Type B pancreatic cell (in vitro differentiated cells): ENCODE data around the gene CLDN15. TPM values are rescaled to one million over a fixed set of nuclear protein-coding genes. Genes with fewer than 3 reads are reported as not detected.

Experiments used
- DNase-seq: peaks from one replicate; pipeline ENCODE4 v3.0.0; 2021; ENCODE audit warnings: mixed read lengths; ENCODE audit not compliant: unreplicated experiment; ENCODE audit errors: extremely low spot score
- H3K27ac Mint-ChIP-seq: 2 replicates; pipeline ENCODE4 v1.8.0; 2021; ENCODE audit warnings: mild to moderate bottlenecking, mixed read lengths
- H3K27me3 Mint-ChIP-seq: 2 replicates; pipeline ENCODE4 v1.8.0; 2021; ENCODE audit warnings: mixed read lengths
- H3K36me3 Mint-ChIP-seq: 2 replicates; pipeline ENCODE4 v1.8.0; 2021; ENCODE audit warnings: mixed read lengths
- H3K4me1 Mint-ChIP-seq: one replicate; pipeline ENCODE4 v1.8.0; 2021; ENCODE audit warnings: mixed read lengths; ENCODE audit not compliant: unreplicated experiment
- H3K4me3 Mint-ChIP-seq: 2 replicates; pipeline ENCODE4 v1.8.0; 2021; ENCODE audit warnings: mild to moderate bottlenecking, mixed read lengths
- H3K9me3 Mint-ChIP-seq: 2 replicates; pipeline ENCODE4 v1.8.0; 2021; ENCODE audit warnings: mixed read lengths
- CTCF ChIP-seq: fragments of 200-600 bp; sonication (generic); conservative IDR thresholded peaks from 2 replicates; pipeline ENCODE4 v1.5.0; 2021; ENCODE audit warnings: antibody characterized with exemption, mild to moderate bottlenecking
- total RNA-seq: library from RNA; stranded (reverse); gene quantifications from 2 replicates; pipeline ENCODE4 v1.2.1, GENCODE V29; 2021; ENCODE audit warnings: low replicate concordance

Gene CLDN15
- total RNA-seq, 1 donor from 2014 or later, result 16.3 TPM

- Mint-ChIP-seq H3K9me3 (peaks cover 8% of the 10 kb centered on the region), H3K36me3 (no peaks in the 10 kb centered on the region), H3K27me3 (peaks cover 39% of the 10 kb centered on the region), H3K27ac (no peak overlapping the region), H3K4me3 (no peak overlapping the region), H3K4me1 (peaks cover 8% of the 10 kb centered on the region)
- DNase-seq, result no peak
- TF ChIP-seq CTCF, result no peak
Observed at GRCh38 chr7:101186844-101187428, 50.7 kb downstream of the CLDN15 start.

- no peak for TF ChIP-seq CTCF
- Mint-ChIP-seq H3K27ac (no peak overlapping the region), H3K9me3 (peaks cover 8% of the 10 kb centered on the region), H3K27me3 (peaks cover 38% of the 10 kb centered on the region), H3K4me3 (no peak overlapping the region), H3K36me3 (no peaks in the 10 kb centered on the region), H3K4me1 (peaks cover 8% of the 10 kb centered on the region)
- DNase-seq, result no peak
Observed at GRCh38 chr7:101186194-101186593, 51.4 kb downstream of the CLDN15 start.

GRCh38 chr7:101185258-101185839 lies 52.3 kb downstream of the CLDN15 start:
- no peak overlapping the region for H3K27ac Mint-ChIP-seq
- H3K9me3 Mint-ChIP-seq, result peaks cover 8% of the 10 kb centered on the region
- peaks cover 46% of the 10 kb centered on the region for H3K27me3 Mint-ChIP-seq
- H3K36me3 Mint-ChIP-seq, result no peaks in the 10 kb centered on the region
- H3K4me3 Mint-ChIP-seq, result no peak overlapping the region
- no peak for DNase-seq
- TF ChIP-seq CTCF, result no peak
- peaks cover 8% of the 10 kb centered on the region for H3K4me1 Mint-ChIP-seq

Other genes starting within 250 kb of the CLDN15 start
- gene MUC17, start 217.7 kb downstream of the CLDN15 start, total RNA-seq, result 0.53 and 1.5 TPM in 2 replicates
- gene TRIM56, start 152.3 kb downstream of the CLDN15 start, total RNA-seq, result 22.2 and 40.1 TPM in 2 replicates
- 0.14 and 1.5 TPM in 2 replicates for gene SERPINE1, start 110.7 kb downstream of the CLDN15 start, total RNA-seq
- 59.8 and 98.8 TPM in 2 replicates for gene AP1S1, start 83.3 kb downstream of the CLDN15 start, total RNA-seq
- 4.2 and 4.4 TPM in 2 replicates for gene VGF, start 72.2 kb downstream of the CLDN15 start, total RNA-seq
- gene NAT16, start 57.5 kb downstream of the CLDN15 start, total RNA-seq, result not detected in 2 replicates
- gene MOGAT3, start 36.8 kb downstream of the CLDN15 start, total RNA-seq, result 0.94 and 1.1 TPM in 2 replicates
- 37.5 and 65.7 TPM in 2 replicates for gene PLOD3, start 20.2 kb downstream of the CLDN15 start, total RNA-seq
- gene ZNHIT1, start 19.6 kb downstream of the CLDN15 start, total RNA-seq, result 61.1 and 68.7 TPM in 2 replicates
- gene FIS1, start 7.3 kb upstream of the CLDN15 start, total RNA-seq, result 110 and 114 TPM in 2 replicates
- gene IFT22, start 84.0 kb upstream of the CLDN15 start, total RNA-seq, result 31.5 and 48.1 TPM in 2 replicates
- 10.6 and 47.9 TPM in 2 replicates for gene COL26A1, start 125.1 kb upstream of the CLDN15 start, total RNA-seq